GM06990 (cell line): ENCODE results near the gene OTOR.

Experiments used
- DNase-seq: peaks from one replicate; pipeline ENCODE4 v3.0.0-alpha.2; 2011; ENCODE audit not compliant: insufficient read length; ENCODE audit errors: extremely low read depth
- H3K27me3 ChIP-seq: replicated peaks from 2 replicates; pipeline ENCODE4 v1.6.0; 2011; ENCODE audit warnings: low read length; ENCODE audit not compliant: control insufficient read depth, insufficient read depth
- H3K36me3 ChIP-seq: 2 replicates; pipeline ENCODE4 v1.5.1; 2011; ENCODE audit warnings: low read length; ENCODE audit not compliant: control insufficient read depth, insufficient read depth
- H3K4me3 ChIP-seq: replicated peaks from 2 replicates; pipeline ENCODE4 v1.5.1; 2011; ENCODE audit warnings: low read depth, mild to moderate bottlenecking, control low read depth, low read length
- TF ChIP-seq, protein P1 (sequence below): IDR thresholded peaks from 2 replicates; pipeline ENCODE4 v1.5.1; 2011; ENCODE audit warnings: low read length, control low read depth, mild to moderate bottlenecking, inconsistent platforms; ENCODE audit not compliant: insufficient read depth, poor library complexity, severe bottlenecking

OTOR gene

GRCh38 chr20:16732506-16733152, 15.5 kb upstream of the OTOR start:
- Histone ChIP-seq H3K27me3 (no peaks in the 10 kb centered on the region), H3K36me3 (peaks cover 13% of the 10 kb centered on the region), H3K4me3 (no peak overlapping the region)
- TF ChIP-seq, protein P1, sequence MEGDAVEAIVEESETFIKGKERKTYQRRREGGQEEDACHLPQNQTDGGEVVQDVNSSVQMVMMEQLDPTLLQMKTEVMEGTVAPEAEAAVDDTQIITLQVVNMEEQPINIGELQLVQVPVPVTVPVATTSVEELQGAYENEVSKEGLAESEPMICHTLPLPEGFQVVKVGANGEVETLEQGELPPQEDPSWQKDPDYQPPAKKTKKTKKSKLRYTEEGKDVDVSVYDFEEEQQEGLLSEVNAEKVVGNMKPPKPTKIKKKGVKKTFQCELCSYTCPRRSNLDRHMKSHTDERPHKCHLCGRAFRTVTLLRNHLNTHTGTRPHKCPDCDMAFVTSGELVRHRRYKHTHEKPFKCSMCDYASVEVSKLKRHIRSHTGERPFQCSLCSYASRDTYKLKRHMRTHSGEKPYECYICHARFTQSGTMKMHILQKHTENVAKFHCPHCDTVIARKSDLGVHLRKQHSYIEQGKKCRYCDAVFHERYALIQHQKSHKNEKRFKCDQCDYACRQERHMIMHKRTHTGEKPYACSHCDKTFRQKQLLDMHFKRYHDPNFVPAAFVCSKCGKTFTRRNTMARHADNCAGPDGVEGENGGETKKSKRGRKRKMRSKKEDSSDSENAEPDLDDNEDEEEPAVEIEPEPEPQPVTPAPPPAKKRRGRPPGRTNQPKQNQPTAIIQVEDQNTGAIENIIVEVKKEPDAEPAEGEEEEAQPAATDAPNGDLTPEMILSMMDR, result no peak
- DNase-seq, result no peak

GRCh38 chr20:16740365-16741072, 7.6 kb upstream of the OTOR start:
- TF ChIP-seq, protein P1, result no peak
- Histone ChIP-seq H3K36me3 (peaks cover 2% of the 10 kb centered on the region), H3K27me3 (no peaks in the 10 kb centered on the region), H3K4me3 (no peak overlapping the region)
- no peak for DNase-seq

DNA sequence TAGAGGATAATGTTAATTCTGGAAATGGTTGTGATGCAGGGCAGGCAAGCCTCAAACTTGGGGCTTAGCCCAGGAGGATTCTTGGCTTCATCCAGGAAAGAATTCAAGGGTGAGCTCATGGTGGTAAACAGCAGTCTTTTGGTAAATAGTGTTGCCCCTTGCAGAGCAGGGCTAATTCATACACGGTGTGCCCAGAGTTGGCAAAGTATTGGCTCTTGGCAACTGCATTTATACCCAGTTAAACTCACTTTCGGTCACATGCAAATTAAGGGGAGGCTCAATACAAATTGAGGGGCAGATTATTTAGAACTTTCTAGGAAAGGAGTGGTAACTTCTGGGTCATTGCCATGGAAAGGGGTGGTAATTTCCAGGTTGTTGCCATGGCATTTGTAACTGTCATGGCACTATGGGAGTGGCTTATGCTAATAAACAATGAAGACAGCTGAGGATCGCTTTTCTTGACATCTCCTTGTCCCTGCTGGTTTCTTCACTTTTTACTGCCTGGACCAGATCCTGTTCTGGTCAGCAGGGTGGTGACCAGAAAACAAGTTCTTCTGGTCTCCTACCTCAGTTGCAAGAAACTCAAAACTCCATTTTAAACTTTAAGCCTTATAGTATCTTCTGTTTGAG, 3.9 kb upstream of the OTOR start:
- peaks cover 1% of the 10 kb centered on the region for H3K36me3 ChIP-seq
- TF ChIP-seq, protein P1, result no peak
- H3K27me3 ChIP-seq, result no peaks in the 10 kb centered on the region
- DNase-seq, result no peak
- no peak overlapping the region for H3K4me3 ChIP-seq

DNA sequence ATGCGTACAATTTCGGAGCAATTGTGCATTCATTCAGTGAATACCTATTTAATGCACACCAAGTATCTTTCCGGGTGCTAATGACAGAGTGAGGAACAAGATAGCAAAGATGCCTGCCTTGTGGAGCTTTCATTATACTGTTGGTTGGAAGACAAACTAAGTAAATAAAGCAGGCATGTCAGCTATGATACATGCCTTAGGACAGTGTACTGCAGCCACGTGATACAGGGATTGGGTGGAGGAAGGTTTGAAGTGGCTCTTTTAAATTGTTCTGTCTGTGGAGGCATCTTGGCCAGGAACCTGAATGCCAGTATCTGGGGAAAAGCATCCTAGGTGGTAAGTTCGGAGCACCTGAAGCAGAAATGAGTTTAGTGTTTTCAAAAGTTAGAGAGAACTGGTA, 3.0 kb upstream of the OTOR start:
- no peak overlapping the region for H3K4me3 ChIP-seq
- H3K27me3 ChIP-seq, result no peaks in the 10 kb centered on the region
- TF ChIP-seq, protein P1, result no peak
- peaks cover 1% of the 10 kb centered on the region for H3K36me3 ChIP-seq
- DNase-seq, result no peak

- no peak for DNase-seq
- TF ChIP-seq, protein P1, result no peak
- Histone ChIP-seq H3K4me3 (no peak overlapping the region), H3K36me3 (no peaks in the 10 kb centered on the region), H3K27me3 (no peaks in the 10 kb centered on the region)
Measured at GRCh38 chr20:16747291-16747811, 807 bp upstream of the OTOR start.
